Ishikawa (cell line): Measurements from ENCODE around the gene NTNG1.

Experiments
- CEBPB ChIP-seq: IDR thresholded peaks from 2 replicates; pipeline ENCODE4 v1.6.1; 2012
- CREB1 ChIP-seq: IDR thresholded peaks from 2 replicates; pipeline ENCODE4 v1.6.1; 2012; ENCODE audit warnings: low read depth
- EP300 ChIP-seq: IDR thresholded peaks from 2 replicates; pipeline ENCODE4 v1.6.1; 2012; ENCODE audit warnings: borderline replicate concordance
- NFIC ChIP-seq: IDR thresholded peaks from 2 replicates; pipeline ENCODE4 v1.6.1; 2012
- RAD21 ChIP-seq: IDR thresholded peaks from 2 replicates; pipeline ENCODE4 v1.6.1; 2012; ENCODE audit warnings: low read depth
- TAF1 ChIP-seq: IDR thresholded peaks from 2 replicates; pipeline ENCODE4 v1.6.1; 2012; ENCODE audit warnings: low read depth, mild to moderate bottlenecking
- TEAD4 ChIP-seq: IDR thresholded peaks from 2 replicates; pipeline ENCODE4 v1.6.1; 2012
- TF ChIP-seq, protein P1 (sequence below): IDR thresholded peaks from 2 replicates; pipeline ENCODE4 v1.6.1; 2012
- TF ChIP-seq, protein P2 (sequence below): IDR thresholded peaks from 2 replicates; pipeline ENCODE4 v1.6.1; 2012
- TF ChIP-seq, protein P3 (sequence below): IDR thresholded peaks from 2 replicates; pipeline ENCODE4 v1.6.1; 2012; ENCODE audit warnings: low read depth, mild to moderate bottlenecking

DNA sequence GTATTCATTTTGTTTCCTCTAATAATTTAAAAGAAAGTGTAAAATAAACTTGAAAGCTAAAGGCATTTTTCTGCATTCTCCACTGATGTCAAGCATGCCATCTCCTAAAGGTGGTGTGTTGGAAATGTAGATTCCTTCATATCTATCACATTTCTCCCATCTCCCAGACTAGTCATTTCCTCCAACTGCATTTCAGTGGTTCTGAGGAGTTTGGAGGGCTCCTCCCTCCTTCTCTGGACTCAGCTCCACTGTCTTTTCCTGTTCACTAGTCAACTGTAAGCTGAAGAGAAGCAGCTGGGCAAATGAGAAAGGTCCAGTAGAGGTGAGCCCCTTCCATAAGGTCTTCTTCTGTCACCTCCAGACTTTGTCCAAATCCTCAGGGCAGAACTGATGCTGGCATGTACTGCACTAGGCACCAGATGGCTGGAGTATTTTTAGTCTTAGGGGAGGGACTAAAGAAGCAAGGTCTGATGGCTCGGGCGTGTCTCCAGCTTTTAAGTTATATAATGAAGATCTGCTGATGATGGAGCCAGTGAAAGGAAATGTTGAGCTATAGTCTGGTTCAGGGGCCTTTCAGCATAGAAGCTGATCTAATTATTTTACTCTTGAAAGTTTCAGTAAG lies 186.1 kb downstream of the NTNG1 start:
- TF ChIP-seq, protein P1, sequence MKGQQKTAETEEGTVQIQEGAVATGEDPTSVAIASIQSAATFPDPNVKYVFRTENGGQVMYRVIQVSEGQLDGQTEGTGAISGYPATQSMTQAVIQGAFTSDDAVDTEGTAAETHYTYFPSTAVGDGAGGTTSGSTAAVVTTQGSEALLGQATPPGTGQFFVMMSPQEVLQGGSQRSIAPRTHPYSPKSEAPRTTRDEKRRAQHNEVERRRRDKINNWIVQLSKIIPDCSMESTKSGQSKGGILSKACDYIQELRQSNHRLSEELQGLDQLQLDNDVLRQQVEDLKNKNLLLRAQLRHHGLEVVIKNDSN: no peak
- TF ChIP-seq TAF1 (no peak), TEAD4 (no peak), EP300 (no peak), CREB1 (no peak), RAD21 (no peak), CEBPB (no peak), NFIC (no peak)
- TF ChIP-seq, protein P2, sequence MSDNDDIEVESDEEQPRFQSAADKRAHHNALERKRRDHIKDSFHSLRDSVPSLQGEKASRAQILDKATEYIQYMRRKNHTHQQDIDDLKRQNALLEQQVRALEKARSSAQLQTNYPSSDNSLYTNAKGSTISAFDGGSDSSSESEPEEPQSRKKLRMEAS: no peak
- TF ChIP-seq, protein P3, sequence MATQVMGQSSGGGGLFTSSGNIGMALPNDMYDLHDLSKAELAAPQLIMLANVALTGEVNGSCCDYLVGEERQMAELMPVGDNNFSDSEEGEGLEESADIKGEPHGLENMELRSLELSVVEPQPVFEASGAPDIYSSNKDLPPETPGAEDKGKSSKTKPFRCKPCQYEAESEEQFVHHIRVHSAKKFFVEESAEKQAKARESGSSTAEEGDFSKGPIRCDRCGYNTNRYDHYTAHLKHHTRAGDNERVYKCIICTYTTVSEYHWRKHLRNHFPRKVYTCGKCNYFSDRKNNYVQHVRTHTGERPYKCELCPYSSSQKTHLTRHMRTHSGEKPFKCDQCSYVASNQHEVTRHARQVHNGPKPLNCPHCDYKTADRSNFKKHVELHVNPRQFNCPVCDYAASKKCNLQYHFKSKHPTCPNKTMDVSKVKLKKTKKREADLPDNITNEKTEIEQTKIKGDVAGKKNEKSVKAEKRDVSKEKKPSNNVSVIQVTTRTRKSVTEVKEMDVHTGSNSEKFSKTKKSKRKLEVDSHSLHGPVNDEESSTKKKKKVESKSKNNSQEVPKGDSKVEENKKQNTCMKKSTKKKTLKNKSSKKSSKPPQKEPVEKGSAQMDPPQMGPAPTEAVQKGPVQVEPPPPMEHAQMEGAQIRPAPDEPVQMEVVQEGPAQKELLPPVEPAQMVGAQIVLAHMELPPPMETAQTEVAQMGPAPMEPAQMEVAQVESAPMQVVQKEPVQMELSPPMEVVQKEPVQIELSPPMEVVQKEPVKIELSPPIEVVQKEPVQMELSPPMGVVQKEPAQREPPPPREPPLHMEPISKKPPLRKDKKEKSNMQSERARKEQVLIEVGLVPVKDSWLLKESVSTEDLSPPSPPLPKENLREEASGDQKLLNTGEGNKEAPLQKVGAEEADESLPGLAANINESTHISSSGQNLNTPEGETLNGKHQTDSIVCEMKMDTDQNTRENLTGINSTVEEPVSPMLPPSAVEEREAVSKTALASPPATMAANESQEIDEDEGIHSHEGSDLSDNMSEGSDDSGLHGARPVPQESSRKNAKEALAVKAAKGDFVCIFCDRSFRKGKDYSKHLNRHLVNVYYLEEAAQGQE: no peak
